ENCODE data around the gene ABHD14A. TPM values are rescaled to one million over a fixed set of nuclear protein-coding genes. Genes with fewer than 3 reads are reported as not detected.

Gene ABHD14A
- total RNA-seq, 1 donor from 2014 or later: 14.8 TPM

DNA sequence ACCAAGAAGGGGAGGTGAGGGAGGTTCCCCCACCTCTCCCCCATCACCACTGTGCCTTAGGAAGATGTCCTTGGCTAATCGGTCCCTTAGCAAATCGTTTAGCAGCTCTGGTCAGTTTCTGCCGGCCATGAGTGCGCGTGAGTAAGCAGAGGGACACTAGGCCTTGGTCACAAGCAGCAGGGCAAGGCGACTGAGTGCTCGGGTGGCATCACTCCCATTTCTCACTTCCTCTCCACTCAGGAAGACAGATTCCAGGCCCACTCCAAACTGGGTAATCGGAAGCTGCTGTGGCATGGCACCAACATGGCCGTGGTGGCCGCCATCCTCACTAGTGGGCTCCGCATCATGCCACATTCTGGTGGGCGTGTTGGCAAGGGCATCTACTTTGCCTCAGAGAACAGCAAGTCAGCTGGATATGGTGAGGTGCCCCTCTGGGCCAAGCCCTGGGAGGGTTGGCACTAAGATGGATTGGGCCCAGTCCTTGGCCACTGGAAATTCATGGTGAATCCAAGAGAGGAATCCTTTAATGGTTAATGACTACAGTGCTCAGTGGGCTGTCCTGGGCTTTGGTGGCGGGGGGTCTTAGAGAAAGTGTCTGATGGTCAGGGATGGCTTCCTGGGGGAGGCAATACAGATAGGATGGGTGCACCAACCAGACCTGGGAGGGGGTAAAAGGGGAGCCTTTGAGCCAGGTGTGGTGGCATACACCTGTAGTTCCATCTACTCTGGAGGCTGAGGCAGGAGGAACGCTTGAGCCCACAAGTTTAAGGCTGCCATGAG, 28.7 kb upstream of the ABHD14A start:
- Mint-ChIP-seq H3K9me3 (no peaks in the 10 kb centered on the region), H3K36me3 (no peaks in the 10 kb centered on the region), H3K27me3 (ENCODE audit: low read depth) (peaks cover 5% of the 10 kb centered on the region), H3K4me3 (no peak overlapping the region), H3K4me1 (peaks cover 12% of the 10 kb centered on the region), H3K27ac (no peak overlapping the region)
- DNase-seq (ENCODE audit: low spot score in 2 of 2, unreplicated experiment in 2 of 2): no peak
- TF ChIP-seq, protein P1, sequence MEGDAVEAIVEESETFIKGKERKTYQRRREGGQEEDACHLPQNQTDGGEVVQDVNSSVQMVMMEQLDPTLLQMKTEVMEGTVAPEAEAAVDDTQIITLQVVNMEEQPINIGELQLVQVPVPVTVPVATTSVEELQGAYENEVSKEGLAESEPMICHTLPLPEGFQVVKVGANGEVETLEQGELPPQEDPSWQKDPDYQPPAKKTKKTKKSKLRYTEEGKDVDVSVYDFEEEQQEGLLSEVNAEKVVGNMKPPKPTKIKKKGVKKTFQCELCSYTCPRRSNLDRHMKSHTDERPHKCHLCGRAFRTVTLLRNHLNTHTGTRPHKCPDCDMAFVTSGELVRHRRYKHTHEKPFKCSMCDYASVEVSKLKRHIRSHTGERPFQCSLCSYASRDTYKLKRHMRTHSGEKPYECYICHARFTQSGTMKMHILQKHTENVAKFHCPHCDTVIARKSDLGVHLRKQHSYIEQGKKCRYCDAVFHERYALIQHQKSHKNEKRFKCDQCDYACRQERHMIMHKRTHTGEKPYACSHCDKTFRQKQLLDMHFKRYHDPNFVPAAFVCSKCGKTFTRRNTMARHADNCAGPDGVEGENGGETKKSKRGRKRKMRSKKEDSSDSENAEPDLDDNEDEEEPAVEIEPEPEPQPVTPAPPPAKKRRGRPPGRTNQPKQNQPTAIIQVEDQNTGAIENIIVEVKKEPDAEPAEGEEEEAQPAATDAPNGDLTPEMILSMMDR (IDR thresholded peaks at IDR 0.05; ENCODE audit: unreplicated experiment): no peak

DNA sequence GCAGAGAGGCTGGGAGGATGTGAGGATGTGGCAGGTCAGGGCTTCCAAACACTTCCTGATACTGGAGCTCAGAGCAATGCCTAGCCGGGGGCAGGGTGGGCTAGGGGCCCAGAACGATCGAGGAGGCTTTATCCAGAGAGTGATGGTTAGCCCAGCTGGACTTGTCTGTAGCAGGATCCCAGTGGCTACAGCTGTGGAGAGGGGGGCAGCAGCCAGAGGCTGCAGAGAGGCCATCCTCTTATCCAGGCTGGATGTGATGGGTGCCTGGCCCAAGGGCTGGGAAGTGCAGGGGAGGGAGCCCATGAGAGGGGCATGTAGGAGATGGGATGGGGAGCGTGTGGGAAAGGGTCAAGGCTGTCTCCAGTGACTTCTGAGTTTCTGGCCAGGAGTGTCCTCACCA, 28.1 kb upstream of the ABHD14A start:
- Mint-ChIP-seq H3K27me3 (ENCODE audit: low read depth) (peaks cover 11% of the 10 kb centered on the region), H3K36me3 (no peaks in the 10 kb centered on the region), H3K9me3 (no peaks in the 10 kb centered on the region), H3K4me1 (peaks cover 10% of the 10 kb centered on the region), H3K4me3 (no peak overlapping the region), H3K27ac (no peak overlapping the region)
- DNase-seq (ENCODE audit: low spot score in 2 of 2, unreplicated experiment in 2 of 2): no peak
- TF ChIP-seq, protein P1 (IDR thresholded peaks at IDR 0.05; ENCODE audit: unreplicated experiment): no peak

DNA sequence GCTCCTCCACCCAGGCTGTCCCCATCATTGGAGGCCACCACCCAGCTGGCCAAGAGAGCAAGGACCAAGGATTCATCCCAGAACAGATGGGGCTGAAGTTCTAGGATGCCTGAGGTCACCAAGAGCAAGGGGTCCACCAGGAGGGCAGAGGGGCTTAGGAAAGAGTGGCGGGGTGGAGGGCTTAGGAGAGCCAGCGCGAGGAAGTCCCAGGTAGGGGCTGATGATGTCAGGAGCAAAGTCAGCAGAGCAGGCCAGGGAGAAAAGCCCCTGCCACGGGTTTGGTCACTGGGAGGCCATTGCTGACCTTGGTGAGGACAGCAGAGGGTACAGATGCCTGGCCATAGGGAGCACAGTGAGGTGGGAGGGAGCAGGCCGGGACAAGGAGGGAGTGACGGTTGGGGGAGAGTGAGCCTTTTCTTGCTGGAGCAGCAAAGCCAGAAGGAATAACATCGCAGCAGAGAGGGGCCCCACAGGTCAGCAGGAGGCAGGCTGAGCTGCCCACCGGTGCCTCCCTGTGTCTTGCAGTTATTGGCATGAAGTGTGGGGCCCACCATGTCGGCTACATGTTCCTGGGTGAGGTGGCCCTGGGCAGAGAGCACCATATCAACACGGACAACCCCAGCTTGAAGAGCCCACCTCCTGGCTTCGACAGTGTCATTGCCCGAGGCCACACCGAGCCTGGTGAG, 27.5 kb upstream of the ABHD14A start:
- H3K4me1 Mint-ChIP-seq: peaks cover 8% of the 10 kb centered on the region
- no peaks in the 10 kb centered on the region for H3K9me3 Mint-ChIP-seq
- TF ChIP-seq, protein P1 (IDR thresholded peaks at IDR 0.05; ENCODE audit: unreplicated experiment): no peak
- no peak for DNase-seq (ENCODE audit: low spot score in 2 of 2, unreplicated experiment in 2 of 2)
- H3K36me3 Mint-ChIP-seq: no peaks in the 10 kb centered on the region
- H3K4me3 Mint-ChIP-seq: no peak overlapping the region
- no peak overlapping the region for H3K27ac Mint-ChIP-seq
- peaks cover 16% of the 10 kb centered on the region for H3K27me3 Mint-ChIP-seq (ENCODE audit: low read depth)

DNA sequence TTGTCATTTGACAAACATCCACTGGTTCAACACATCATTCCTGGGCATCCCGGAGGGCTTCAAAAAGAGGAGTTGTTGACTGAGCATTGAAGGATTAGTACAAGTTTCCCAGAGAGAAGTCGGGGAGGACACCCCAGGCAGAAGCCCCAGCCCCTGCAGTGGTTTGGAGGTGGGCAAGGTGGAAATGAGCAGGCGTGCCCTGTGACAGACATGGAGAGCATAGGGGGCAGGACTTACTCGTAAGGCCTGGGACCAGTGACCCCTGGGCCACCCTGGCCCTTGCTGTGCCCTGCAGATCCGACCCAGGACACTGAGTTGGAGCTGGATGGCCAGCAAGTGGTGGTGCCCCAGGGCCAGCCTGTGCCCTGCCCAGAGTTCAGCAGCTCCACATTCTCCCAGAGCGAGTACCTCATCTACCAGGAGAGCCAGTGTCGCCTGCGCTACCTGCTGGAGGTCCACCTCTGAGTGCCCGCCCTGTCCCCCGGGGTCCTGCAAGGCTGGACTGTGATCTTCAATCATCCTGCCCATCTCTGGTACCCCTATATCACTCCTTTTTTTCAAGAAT, 26.8 kb upstream of the ABHD14A start:
- Mint-ChIP-seq H3K4me1 (peaks cover under 1% of the 10 kb centered on the region), H3K36me3 (no peaks in the 10 kb centered on the region), H3K27me3 (ENCODE audit: low read depth) (peaks cover 20% of the 10 kb centered on the region), H3K27ac (no peak overlapping the region), H3K9me3 (no peaks in the 10 kb centered on the region), H3K4me3 (no peak overlapping the region)
- DNase-seq (ENCODE audit: low spot score in 2 of 2, unreplicated experiment in 2 of 2): no peak
- TF ChIP-seq, protein P1 (IDR thresholded peaks at IDR 0.05; ENCODE audit: unreplicated experiment): no peak

DNA sequence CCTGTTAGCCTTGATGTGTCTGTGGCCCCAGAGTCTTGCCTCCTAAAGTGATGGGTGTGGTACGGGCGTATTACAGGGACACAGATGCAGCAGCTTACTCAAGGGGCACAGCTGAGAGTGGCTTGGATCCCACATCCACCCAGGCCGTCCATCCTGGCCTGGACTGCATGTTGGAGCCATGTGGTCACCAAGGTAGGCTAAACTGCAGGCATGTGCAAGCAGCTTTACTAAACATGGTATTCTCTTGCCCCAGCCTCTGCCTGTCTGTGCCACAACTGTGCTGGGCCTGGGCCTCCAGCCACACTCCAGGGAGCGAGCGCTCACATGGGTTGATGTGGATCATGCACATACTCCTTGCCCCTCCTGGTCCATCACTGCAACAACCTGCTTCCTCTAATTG, 25.7 kb upstream of the ABHD14A start:
- TF ChIP-seq, protein P1 (IDR thresholded peaks at IDR 0.05; ENCODE audit: unreplicated experiment): no peak
- Mint-ChIP-seq H3K4me3 (no peak overlapping the region), H3K27ac (no peak overlapping the region), H3K9me3 (no peaks in the 10 kb centered on the region), H3K27me3 (ENCODE audit: low read depth) (peaks cover 30% of the 10 kb centered on the region), H3K4me1 (peaks cover 2% of the 10 kb centered on the region), H3K36me3 (no peaks in the 10 kb centered on the region)
- no peak for DNase-seq (ENCODE audit: low spot score in 2 of 2, unreplicated experiment in 2 of 2)

All from mesothelial cell of epicardium (in vitro differentiated cells).